Measurements from ENCODE around the gene FHL5. TPM values are rescaled to one million over a fixed set of nuclear protein-coding genes. Genes with fewer than 3 reads are reported as not detected.
"Not testable (repeated sequence)": the region's sequence is repeated elsewhere in the genome, so short reads cannot be mapped to it uniquely, and the experiment has no call there.

FHL5 gene, protein sequence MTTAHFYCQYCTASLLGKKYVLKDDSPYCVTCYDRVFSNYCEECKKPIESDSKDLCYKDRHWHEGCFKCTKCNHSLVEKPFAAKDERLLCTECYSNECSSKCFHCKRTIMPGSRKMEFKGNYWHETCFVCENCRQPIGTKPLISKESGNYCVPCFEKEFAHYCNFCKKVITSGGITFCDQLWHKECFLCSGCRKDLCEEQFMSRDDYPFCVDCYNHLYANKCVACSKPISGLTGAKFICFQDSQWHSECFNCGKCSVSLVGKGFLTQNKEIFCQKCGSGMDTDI
- not detected in 2 replicates for total RNA-seq

DNA sequence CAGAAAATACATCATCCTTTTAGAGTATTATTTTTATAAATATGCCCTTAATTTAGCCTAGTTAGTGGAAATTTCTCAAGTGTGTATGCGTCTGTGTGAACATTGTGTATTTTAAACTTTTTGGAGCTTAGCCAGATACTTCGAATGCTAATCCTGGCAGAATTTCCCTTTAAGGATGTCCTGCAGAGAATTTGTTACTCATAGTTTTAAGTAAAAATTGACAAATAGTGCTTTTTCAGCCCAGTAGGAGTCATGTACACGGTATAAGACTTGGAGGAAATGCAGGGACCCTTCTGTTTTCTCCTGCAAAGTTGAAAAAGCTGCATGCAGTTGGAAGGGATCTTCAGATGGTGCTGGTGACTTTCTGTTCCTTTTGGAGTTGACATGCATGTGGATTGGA, at the start of gene FHL5:
TSS of gene FHL5 (plus strand) at position 243 of the 400 bp plus-strand sequence. CDS start 40,486 bp downstream, outside the sequence.
- intact Hi-C loops (cut with micrococcal nuclease) = no loop called here

DNA sequence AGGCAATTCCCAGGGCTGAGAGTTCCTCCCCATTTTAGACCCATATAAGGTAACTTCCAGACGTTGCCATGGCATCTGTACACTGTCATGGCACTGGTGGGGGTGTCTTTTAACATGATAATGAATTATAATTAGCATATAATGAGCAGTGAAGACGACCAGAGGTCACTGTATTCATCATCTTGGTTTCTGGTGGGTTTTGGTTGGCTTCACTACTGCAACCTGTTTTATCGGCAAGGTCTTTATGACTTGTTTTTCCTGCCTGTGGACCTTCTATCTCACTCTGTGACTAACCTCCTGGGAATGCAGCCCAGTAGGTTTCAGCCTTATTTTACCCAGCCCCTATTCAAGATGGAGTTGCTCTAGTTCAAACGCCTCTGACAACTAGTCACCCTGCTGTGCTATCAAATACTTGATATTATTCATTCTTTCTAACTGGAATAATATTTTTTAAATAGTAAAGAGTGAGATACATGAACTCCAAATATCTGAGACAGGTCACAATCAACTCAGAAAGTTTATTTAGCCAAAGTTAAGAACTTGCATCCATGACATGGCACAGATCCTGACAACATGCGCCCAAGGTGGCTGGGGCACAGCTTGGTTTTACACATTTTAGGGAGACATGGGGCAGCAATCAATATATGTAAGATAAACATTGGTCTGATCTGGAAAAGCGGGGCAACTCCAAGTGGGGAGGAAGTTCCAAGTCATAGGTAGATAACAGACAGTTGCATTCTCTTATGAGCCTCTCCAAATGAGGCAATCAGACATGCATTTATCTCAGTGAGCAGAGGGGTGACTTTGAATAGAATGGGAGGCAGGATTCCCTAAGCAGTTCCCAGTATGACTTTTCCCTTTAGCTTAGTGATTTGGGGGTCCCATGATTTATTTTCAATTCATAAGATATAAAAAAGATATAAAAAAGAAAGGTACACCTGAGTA, 42.5 kb upstream of the FHL5 start:
- intact Hi-C loops (cut with micrococcal nuclease) = loop anchor here (1.0 to 5.0 kb wide), 7 partner anchors 21 to 1088 kb away; partner anchors contain the start of genes GPR63, KLHL32 and NDUFAF4

DNA sequence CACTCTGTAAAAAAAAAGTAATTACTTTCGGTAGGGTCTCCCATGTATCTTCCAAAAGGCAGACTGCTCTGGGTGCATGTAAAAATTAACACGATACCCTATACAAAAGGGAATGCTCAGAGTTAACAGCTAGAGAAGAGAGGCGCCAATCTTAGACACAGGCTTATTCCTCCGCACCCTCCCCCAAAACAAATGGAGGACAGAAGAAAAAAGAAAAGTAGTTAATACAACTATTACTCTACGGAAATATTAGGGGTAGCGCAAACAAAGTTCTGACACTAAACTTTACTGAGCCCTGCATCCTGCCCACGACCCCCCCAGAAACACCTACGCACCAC, 41.7 kb upstream of the FHL5 start:
- intact Hi-C loops (cut with micrococcal nuclease) = loop anchor here (1.0 to 5.0 kb wide), 7 partner anchors 22 to 1089 kb away; partner anchors contain the start of genes GPR63, KLHL32 and NDUFAF4

DNA sequence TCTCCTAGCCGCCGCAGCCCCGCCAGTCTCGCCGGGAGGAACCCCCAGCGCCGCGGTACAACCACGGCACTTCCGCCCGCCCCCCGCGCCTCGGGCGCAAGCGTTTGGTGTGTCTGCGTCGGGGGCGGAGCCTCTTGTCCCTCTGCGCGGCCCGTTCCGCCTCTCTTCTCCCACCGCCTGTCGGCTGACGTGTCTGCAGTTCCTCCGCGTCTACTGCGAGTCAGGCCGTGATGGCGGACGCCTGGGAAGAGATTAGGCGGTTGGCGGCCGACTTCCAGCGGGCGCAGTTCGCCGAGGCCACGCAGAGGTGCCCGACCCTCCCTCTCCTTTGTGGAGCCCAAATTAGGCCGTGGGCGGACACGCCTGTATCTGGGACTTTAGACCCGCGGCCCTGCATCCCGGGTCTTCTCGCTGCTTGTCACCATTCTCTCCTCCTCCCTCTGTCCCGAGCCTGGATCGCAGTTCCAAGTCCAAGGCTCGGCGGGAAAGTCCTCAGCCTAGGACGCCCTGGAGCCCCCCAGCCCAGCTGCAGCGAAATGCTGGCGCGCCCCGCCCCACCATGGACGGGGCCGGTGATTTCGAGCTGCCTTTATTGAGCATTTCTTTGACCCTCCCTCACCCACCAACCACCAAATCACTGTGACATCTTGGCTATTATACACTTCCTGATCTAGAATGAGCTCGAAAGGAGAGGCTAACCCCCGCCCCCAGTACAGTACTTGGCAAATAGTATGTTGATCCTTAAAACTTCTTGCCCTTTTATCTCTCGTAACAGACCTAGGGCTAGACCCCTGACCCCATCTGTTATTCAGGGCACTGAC, 41.1 kb upstream of the FHL5 start, which contains the start of gene UFL1:
TSS of gene UFL1 (plus strand) at position 163 of the 821 bp plus-strand sequence. CDS start at position 231, 68 bp downstream.
- intact Hi-C loops (cut with micrococcal nuclease) = loop anchor here (1.0 to 5.0 kb wide), 9 partner anchors 23 to 1090 kb away; partner anchors contain the start of genes GPR63, KLHL32, MANEA and MMS22L

DNA sequence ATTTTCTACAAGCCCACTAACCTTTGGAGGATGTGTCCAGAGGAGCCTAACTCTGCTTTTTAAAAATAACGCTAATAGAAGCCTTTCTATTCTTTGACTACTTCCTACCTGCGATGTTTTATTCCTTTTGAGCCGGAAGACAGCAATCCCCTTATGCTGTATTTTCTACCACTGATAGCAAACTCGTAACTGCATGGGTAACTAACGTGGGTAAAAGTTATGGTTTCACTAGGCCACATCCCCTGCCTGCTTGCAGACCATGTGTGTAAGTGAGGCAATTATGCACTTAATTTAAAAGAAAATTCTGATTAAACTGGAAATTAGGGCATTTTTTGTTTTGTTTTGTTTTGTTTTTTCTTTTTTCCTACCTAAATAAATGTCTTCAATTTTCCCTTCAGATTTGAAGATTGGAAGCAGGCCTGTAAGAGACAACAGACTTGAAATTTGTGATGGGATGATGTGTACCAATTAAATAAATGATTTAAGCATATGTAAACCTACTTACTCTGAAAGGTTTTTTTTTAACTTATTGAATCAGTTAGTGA, 40.4 kb upstream of the FHL5 start:
- intact Hi-C loops (cut with micrococcal nuclease) = loop anchor here (1.0 to 5.0 kb wide), 3 partner anchors 761 to 1090 kb away; partner anchors contain the start of genes MANEA and MMS22L

DNA sequence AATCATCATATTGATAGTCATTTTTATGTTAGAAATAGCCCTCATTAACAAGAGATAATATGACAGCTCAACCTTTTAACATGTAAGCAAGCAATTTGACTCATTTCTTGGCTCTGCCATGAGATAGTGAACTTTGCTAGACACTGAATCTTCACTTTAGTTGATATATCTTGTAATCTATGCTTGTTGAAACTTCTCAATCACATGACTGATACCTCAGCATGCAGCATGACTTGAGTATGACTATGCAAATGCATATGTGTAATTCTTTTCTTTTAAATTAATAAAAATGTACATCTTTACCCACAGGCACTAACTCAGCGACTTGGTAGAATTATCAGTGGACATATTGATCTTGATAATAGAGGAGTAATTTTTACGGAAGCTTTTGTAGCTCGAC, 34.7 kb upstream of the FHL5 start:
- intact Hi-C loops (cut with micrococcal nuclease) = no loop called here

DNA sequence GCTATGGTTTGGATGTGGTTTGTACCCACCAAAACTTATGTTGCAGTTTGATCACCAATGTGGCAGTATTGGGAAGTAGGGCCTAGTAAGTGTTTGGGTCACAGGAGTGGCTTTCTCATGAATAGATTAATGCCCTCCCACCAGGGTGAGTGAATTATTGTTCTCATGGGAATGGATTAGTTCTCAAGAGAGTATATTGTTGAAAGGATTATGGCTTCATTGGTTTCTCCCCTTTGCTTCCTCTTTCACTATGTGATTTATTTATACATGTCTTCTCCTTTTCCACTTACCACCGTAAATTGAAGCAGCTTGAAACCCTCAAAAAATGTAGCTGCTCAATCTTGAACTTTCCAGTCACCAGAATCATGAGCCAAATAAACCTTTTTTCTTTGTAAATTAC, 30.5 kb upstream of the FHL5 start:
- intact Hi-C loops (cut with micrococcal nuclease) = no loop called here

DNA sequence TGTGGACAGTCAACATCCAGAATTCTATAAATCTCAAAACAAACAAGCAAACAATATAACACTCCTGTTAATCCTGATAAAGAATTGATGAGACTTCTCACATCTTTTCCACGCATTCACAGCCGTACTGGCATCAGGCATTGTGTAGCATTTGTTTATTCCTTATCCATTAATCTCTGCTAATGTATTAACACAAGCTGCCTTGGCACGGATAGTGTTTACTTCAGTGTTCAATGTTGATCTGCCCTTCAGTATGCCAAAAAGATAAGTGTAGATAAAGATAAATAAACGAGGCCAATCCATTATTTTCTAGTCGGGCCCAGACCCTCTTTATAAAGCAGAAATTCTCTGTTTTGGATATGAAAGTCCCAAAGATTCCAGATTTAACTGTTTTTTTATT, 25.2 kb upstream of the FHL5 start:
- intact Hi-C loops (cut with micrococcal nuclease) = no loop called here

DNA sequence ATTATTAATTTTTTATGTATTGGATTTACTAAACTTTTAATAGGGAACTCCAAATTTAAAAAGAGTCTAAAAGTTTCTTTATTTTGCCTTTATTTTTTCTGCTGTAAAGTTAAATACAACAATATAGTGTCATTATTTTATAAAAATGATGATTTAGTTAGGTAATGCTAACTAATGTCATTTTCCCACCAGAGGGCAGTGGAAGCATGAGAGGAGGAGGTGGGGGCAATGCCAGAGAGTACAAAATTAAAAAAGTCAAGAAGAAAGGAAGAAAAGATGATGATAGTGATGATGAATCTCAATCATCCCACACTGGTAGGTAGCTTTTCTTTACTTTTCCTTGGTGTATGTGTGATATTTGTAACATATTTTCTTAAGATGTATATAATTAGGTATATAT, 20.2 kb upstream of the FHL5 start:
- intact Hi-C loops (cut with micrococcal nuclease) = loop anchor here (1.0 kb wide), 2 partner anchors 355 to 517 kb away; partner anchors contain the start of gene NDUFAF4

DNA sequence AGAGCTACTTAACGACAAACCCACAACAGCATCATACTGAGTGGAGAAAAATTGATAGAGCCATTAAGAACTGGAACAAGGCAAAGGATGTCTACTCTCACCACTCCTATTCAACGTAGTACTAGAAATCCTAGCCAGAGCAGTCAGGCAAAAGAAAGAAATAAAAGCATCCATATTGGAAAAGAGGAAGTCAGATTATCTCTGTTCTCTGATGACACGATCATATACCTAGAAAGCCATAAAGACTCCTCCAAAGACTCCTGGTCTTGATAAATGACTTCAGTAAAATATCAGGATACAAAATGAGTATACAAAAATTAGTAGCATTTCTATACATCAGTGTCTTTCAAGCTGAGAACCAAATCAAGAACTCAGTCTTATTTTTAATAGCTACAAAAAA, 17.0 kb upstream of the FHL5 start:
- intact Hi-C loops (cut with micrococcal nuclease) = no loop called here

DNA sequence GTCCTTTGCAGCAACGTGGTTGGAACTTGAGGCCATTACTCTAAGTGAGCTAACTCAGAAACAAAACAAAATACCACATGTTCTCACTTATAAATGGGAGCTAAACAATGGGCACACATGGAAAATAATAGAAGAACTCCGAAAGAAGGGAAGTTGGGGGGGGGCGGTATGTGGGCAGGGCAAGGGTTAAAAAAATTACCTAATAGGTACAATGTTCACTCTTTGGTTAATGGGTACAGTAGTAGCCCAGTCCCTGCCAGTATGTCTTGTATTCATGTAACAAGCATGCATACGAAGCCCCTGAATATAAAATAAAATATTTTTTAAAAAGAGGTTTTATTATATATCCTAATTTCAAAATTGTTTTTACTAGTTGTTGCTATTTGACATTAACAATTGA, 15.3 kb upstream of the FHL5 start:
- intact Hi-C loops (cut with micrococcal nuclease) = no loop called here

DNA sequence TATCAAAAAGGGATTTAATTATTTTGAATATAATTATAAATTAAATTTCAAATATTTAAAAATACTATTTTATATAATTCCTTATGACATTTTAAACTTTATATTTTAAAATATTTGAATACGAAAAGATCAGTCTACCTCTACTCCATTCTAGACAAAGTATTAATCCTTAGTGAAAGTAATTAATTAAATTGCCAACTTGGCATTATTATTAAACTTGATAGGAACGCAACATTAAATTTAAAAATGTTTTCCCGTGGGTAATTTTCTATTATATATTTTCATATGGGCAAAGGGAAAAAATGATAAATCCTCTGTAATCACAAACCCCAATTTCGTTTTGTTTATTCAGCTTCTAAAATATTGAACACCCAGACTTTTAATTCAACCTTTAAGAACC, 8.4 kb upstream of the FHL5 start:
- intact Hi-C loops (cut with micrococcal nuclease) = no loop called here

DNA sequence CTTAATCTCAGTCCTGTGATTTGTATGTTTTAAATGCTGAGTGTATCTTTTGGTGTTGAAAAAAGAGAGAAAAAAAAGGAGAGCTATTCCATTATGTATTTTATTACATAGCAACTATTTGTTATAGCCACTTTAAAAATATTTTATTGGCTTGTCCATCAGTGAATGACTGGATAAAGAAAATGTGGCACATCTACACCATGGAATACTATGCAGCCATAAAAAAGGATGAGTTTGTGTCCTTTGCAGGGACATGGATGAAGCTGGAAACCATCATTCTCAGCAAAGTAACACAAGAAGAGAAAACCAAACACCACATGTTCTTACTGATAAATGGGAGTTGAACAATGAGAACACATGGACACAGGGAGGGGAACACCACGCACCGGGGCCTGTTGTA, 3.2 kb upstream of the FHL5 start:
- intact Hi-C loops (cut with micrococcal nuclease) = not testable (repeated sequence)

DNA sequence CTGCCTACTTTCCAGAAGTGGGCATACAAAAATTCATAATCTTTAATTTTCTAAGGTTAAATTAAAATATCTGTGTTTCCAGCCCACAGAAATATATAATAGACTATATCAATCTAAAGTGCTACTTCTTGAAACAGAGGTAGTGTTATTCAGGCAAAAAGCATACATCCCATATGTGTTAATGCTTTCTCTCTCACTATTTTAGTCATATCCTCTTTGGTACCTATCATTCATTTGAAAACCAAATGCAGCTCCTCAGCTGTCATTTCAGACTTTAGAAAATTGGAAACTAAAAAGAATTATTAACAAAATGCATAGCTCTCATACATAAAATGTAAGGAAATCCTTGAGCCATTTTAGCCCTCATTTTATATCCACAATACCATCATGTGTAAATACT, 925 bp downstream of the FHL5 start:
- intact Hi-C loops (cut with micrococcal nuclease) = no loop called here

DNA sequence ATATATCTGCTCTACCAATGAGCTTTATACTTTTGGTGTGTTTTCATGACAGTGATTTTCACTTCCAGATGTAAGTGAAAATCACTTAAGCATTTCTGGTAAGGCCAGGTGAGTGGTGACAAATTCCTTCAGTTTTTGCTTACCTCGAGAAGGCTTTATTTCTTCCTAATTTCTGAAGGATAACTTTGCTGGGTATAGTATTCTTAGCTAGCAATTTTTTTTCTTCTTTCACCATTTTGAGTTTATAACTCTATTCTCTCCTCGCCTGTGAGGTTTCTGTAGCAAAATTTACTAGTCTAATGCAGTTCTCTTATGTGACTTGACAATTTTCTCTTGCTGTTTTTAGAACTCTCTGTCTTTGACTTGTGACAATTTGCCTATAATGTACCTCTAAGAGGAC, 7.1 kb downstream of the FHL5 start:
- intact Hi-C loops (cut with micrococcal nuclease) = no loop called here

DNA sequence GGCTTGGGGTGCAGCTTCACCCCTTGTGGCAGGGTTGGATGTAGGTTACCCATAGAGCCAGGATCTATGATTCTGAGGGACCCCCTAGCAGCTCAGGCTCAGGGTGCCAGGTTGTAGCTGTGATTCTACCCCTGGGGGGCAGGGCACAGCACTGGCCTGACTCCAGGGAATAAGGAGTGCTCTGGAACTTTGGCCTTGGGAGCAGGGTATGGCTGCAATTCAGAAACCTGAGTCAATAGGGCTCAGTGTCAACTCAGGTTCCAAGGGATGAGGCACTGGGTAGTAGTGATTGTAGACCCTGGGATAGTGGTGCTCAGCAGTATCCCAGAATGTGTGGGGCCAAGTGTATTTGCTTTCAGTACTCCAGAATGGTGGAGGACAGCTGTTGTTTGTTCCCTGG, 8.6 kb downstream of the FHL5 start:
- intact Hi-C loops (cut with micrococcal nuclease) = no loop called here

DNA sequence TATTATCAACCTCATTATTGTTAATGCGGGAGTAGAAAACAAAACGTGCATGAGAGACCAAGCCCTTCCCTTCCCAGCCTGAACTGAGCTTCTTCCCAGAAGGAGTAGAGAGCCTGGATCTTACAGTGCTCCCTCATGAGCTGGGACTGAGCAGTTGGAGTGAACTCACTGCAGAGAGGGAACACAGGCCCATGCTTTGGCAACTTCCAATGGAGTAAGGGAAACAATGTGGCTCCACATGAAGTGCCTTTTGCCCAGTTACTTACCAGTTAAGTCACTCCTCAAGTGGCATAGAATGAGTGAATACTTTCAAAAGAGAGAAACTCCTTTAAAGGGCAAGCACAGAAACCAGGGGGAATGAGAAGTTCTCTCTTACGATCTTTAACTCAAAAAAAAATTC, 12.4 kb downstream of the FHL5 start:
- intact Hi-C loops (cut with micrococcal nuclease) = no loop called here

DNA sequence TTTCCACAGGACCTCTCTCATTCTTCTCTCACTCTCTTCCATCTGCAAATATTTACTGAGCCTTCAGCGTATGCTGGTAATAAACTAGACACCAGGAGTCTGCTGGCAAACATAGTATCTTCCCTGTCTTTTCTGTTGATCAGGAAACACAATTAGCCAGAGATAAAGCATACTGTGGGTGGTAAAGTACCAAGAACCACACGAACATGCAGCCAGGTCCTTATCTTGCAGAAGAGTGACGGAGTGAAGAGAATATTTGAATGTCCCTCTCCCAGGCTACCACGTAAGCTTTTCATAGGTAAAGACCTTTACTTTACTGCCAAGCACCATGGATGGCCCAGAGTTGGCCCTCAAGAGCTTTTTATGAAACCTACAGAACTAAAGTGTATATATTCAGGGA, 13.3 kb downstream of the FHL5 start:
- intact Hi-C loops (cut with micrococcal nuclease) = no loop called here

DNA sequence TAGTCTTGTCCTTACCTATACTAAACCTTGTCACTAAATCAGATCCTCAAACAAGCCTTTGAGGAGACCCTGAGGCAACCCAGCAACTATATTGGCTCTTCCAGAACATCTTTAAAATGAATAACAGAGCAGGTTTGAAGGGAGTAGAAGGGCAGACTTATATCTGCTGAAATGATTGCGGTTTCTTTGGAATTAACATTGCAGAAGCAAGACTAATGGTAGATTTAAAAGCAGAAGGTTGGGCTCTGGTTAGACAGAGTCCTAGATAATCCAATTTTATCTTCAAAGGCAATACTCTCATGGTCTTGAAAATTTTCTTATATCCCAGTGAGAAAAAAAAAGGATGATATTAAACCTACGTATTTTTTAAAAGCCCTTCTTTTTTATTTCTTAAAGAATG, 19.1 kb downstream of the FHL5 start:
- intact Hi-C loops (cut with micrococcal nuclease) = no loop called here

DNA sequence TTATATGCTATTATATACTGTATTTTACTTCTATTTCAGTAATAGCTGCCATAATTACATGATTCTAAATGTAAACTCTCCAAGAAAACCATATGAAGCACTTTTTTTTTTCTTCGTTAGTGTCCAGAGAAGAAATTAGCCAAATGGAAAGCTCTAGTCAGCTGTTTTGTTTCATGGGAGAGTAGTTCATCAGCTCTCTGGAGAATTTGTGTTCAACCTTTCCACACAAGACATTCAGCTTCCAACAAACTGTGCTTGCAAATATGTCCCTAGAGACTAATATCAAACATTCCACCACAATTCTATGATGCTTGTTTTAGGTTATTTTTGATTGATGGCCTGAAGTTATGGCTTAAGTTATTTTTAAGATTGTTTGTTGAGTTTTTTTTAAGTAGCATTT, 19.5 kb downstream of the FHL5 start:
- intact Hi-C loops (cut with micrococcal nuclease) = no loop called here

DNA sequence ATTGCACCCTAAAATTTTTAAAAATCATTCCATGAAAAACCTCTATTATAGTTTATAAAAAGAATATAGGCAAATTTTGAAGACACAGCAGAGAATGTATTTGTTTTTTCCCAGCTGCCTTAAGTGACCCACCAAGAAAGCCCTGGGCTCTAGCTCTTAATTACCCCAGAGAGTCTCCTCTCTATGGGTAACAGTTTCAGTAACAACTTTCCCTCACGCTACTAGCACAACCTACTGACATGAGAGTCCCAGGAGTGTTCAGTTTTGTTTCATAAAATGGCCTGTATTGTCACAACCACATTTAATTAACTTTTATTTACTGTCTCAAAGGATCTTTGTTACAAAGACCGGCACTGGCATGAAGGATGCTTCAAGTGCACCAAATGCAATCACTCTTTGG, 41.5 kb downstream of the FHL5 start:
- intact Hi-C loops (cut with micrococcal nuclease) = no loop called here

Data from T-helper 1 cell treated with Interleukin-12 subunit alpha and Interleukin-12 subunit beta and Interleukin-4 antibody, amounts not matched to agents 30 ng/mL and 1 ng/mL, for 36 hours (primary cell).